ENCODE measurements around the gene GET4.

- no peak for TF ChIP-seq CTCF (IDR thresholded peaks at IDR 0.05)
- no peak for TF ChIP-seq POLR2A (IDR thresholded peaks at IDR 0.05)
These were observed 60.2 kb downstream of the GET4 start for GRCh38 chr7:936386-937054.

All from body of pancreas (tissue), 4 donors.